ENCODE results near the gene CS.

- no peak for TF ChIP-seq POLR2A (IDR thresholded peaks at IDR 0.05)
- TF ChIP-seq CTCF (IDR thresholded peaks at IDR 0.05 in 4 of 5, conservative IDR thresholded peaks at IDR 0.05 in 1 of 5): no peak
These were observed 65.2 kb downstream of the CS start for GRCh38 chr12:56234746-56235436.

All from gastrocnemius medialis (tissue), 4 donors.